GM12801 (cell line): ENCODE data around the gene AGT.

Source experiments
- TF ChIP-seq, protein P1 (sequence below): IDR thresholded peaks from one replicate; pipeline ENCODE4 v1.5.1; 2011; ENCODE audit warnings: control low read depth; ENCODE audit not compliant: insufficient read length; ENCODE audit errors: extremely low read depth

AGT gene

DNA sequence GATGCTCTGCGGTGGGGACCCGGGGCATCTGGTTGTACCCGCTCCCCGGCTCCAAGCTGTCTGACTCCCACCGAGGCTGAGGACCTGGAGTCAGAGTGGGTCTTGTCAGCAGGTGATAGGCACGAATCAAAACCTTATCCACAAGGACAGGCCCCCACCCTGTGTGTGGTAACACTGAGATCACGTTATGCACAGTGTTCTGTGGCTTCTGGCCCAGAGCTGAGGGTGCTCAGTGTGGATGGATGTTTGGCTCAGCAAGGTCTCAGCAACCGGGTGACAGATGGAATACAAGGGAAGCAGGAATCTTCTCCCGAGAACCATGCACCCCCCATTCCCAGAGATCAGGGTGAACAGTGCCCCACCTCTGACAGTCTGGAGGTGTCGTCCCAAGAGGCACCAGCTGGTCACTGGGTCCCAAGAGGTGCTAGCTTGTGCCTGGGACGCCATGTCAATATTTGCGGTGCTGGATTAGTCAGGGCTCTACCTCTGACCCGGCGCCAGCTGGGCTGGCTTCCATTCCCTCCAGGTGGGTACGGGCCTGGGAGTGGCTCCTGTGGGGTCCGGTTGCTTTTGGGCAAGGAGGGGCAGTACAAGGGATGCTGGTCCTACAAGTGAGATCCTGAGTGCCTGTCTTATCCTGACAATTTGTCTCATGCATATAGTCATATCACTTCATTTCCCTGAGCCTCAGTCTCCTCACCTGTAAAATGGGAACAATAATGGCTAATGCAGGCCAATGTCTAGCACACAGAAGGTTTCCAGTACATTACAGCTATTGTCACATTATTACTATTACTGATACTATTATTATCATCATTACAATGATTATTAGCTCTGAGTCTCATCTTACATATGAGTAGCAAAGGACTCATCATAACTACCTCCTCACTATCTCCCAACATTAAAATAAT, 34.2 kb upstream of the AGT start:
- TF ChIP-seq, protein P1, sequence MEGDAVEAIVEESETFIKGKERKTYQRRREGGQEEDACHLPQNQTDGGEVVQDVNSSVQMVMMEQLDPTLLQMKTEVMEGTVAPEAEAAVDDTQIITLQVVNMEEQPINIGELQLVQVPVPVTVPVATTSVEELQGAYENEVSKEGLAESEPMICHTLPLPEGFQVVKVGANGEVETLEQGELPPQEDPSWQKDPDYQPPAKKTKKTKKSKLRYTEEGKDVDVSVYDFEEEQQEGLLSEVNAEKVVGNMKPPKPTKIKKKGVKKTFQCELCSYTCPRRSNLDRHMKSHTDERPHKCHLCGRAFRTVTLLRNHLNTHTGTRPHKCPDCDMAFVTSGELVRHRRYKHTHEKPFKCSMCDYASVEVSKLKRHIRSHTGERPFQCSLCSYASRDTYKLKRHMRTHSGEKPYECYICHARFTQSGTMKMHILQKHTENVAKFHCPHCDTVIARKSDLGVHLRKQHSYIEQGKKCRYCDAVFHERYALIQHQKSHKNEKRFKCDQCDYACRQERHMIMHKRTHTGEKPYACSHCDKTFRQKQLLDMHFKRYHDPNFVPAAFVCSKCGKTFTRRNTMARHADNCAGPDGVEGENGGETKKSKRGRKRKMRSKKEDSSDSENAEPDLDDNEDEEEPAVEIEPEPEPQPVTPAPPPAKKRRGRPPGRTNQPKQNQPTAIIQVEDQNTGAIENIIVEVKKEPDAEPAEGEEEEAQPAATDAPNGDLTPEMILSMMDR = no peak

DNA sequence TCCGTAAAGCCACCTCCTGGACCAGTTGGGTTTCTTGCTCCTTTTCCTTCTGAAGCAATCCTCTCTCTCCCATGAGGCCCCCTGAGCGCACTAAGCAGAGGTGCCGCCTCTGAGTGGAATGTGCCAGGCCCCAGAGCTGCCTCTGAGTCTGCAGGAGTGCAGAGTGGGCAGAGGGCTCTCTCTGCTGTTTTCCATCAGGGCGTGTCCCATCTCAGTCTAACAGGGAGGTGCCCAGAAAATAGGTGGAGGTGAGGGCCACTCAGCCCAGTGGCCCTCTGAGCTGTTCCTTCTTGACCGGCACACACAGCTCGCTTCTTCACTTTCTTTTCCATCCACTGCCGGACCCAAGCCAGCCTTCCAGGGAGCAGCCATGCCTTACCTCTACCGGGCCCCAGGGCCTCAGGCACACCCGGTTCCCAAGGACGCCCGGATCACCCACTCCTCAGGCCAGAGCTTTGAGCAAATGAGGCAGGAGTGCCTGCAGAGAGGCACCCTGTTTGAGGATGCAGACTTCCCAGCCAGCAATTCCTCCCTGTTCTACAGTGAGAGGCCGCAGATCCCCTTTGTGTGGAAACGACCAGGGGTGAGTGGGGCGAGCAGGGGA, 33.3 kb upstream of the AGT start, which contains the start of gene CAPN9:
CAPN9 (plus strand) TSS at position 262 of the 604 bp plus-strand sequence; CDS start at position 371, 109 bp downstream.
- TF ChIP-seq, protein P1 = no peak

DNA sequence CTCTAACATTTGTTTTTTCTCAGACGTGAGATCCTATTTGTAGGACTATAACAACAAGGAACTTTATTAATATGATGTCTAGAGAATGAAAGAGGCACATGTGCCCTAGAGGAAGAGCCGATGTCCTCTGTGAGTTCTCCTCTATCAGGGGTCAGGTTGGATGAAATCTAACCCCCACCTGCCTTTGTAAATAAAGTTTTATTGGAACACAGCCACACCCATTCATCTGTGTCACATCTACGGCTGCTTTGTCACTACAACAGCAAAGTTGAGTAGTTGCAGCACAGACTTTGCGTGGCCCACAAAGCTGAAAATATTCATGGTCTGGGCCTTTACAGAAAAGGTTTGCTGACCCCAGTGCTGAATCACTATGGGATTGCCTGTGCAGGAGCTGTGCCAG, 32.7 kb upstream of the AGT start:
- TF ChIP-seq, protein P1 = no peak

DNA sequence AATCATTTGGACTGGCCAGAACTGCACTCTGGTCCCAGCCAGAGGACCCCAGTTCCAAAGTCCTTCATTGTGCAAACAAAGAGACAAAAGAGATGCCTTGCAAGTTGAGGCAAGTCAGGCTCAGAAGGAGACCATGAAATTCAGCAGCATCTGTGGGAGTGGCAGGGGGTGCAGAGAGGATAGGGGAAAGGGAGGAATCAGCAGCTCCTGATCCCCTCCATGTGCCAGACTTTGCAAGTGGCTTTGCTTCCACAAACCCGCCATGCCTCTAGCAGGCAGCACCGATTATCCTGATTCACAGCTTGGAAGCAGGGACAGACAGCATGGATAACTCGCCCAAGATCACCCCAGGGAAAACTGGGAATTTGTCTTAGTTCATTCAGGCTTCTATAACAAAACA, 31.1 kb upstream of the AGT start:
- TF ChIP-seq, protein P1 = no peak

DNA sequence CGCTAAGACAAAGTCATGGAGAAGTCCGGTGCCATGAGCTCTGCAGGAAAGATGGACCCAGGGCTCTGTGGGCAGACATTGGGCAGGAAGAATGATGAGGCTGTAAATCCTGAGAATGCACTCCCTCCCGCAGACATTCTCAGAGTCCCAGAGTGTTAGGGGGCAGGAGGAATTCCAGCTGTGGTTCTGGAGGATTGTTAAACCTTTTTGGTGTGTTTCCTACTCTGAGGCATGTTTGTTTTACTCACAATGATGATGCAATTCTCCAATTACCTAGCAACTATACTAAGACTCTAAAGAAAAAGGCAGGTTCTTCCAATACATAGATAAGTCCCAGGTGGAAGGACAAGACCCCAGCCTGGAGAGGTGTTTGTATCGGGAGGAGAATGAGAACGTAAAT, 30.5 kb upstream of the AGT start:
- TF ChIP-seq, protein P1 = no peak

DNA sequence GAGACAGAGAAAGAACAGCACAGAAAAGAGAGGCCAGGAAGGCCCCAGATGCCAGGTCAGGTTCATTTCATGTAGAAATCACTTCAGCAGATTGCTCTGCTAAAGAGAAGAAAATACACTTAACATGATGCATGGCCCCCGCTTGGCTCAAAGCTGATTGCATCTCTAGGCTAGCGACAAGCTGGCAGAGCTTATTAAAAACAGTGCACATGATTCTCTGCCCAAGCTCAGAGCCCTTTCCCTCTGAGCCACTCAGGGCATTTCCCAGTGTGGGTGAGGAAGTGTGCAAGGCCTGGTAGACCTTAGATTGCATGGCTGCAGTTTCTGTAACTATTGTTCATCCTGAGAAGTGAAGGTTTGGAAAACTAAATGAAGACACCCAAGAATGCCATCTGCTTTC, 30.0 kb upstream of the AGT start:
- TF ChIP-seq, protein P1 = no peak

DNA sequence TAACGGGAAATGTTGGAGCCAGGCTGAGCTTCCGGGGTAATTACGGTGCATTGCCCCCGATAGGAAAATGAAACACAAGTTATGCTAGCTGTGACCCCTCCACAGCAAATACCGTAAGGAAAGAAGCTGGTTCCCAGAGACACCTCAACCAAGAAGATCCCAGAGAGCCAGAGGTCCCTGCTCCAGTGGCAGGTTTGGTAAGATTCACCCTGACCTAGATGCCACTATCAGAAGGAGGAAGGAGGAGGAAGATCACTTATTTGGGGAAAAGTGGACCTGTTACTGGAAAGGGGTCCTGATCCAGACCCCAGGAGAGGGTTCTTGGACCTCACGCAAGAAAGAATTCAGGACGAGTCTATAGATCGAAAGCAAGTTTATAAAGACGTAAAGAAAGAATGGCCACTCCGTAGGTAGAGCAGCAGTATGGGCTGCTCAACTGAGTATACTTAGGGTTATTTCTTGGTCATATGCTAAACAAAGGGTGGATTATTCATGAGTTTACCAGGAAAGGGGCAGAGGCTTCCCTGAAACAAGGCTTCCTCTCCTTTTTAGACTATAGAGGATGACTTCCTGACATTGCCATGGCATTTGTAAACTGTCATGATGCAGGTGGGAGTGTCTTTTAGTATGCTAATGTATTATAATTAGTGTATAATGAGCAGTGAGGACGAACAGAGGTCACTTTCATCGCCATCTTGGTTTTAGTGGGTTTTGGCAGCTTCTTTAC, 25.8 kb upstream of the AGT start:
- TF ChIP-seq, protein P1 = no peak
